HCT116 (cell line): ENCODE measurements around the gene TRPM3. TPM values are rescaled to one million over a fixed set of nuclear protein-coding genes. Genes with fewer than 3 reads are reported as not detected.

Source experiments
- ATAC-seq: fragments of 200-7000 bp; cut with Tn5 transposase; 2 replicates; pipeline ENCODE4 v1.9.1; 2020; ENCODE audit warnings: mild to moderate bottlenecking, moderate library complexity
- BruUV-seq: library from RNA; stranded (reverse); fragments of 400-500 nt; replicated peaks from 2 replicates; lab custom pipeline; 2021; lab: Mats Ljungman, UMichigan
- CTCF ChIA-PET: fragments of 300-600 bp; sonication (Branson Sonifier 250); formaldehyde crosslinking; loops from one replicate; lab custom pipeline; 2021; ENCODE audit warnings: antibody characterized with exemption; lab: Charles Lee
- POLR2A ChIA-PET: fragments of 300-600, 350-600 bp; sonication (Branson Sonifier 250); formaldehyde crosslinking; loops from one replicate; lab custom pipeline; 2021; ENCODE audit warnings: antibody characterized with exemption; lab: Charles Lee
- RAD21 ChIA-PET, 2 experiments: fragments of 300-600 bp; sonication (Branson Sonifier 250); formaldehyde crosslinking; loops; one replicate each; lab custom pipeline; 2023; ENCODE audit warnings: low total read pairs in 2 of 2; ENCODE audit not compliant: uncharacterized antibody in 2 of 2, unreplicated experiment in 2 of 2, low non-redundant PET in 1 of 2; lab: Charles Lee
- DNase-seq: peaks from one replicate; pipeline ENCODE4 v3.0.0-alpha.2; 2010; ENCODE audit warnings: low read depth, low spot score
- H2AFZ ChIP-seq: fragments of 200-600 bp; shearing (Covaris generic), sonication (generic); 2 replicates; pipeline ENCODE4 v1.6.1; 2017; ENCODE audit warnings: low read depth, mixed run types, mixed read lengths, antibody characterized with exemption, low read length; ENCODE audit not compliant: poor library complexity, severe bottlenecking
- H3K27ac ChIP-seq: 2 replicates; pipeline ENCODE4 v1.5.1; 2012; ENCODE audit warnings: low read depth, low read length
- H3K27me3 ChIP-seq: fragments of 200-600 bp; sonication (generic); 2 replicates; pipeline ENCODE4 v1.6.1; 2016; ENCODE audit warnings: mixed run types, low read length, mixed read lengths; ENCODE audit not compliant: insufficient read depth
- H3K36me3 ChIP-seq, 2 experiments: fragments of 200-500 bp in 1 of 2; fragments of 200-600 bp in 1 of 2; sonication (Bioruptor generic) in 1 of 2; sonication (generic) in 1 of 2; 2 replicates each; pipeline versions ENCODE4 v1.5.1 to v1.6.1; 2014 to 2016; ENCODE audit warnings: low read length in 2 of 2, inconsistent platforms in 1 of 2, mixed read lengths in 1 of 2, mixed run types in 1 of 2; ENCODE audit not compliant: insufficient read depth in 2 of 2, control insufficient read depth in 1 of 2
- H3K4me1 ChIP-seq, 2 experiments: fragments of 200-600 bp in 1 of 2; sonication (generic) in 1 of 2; 2 replicates each; pipeline versions ENCODE4 v1.5.1 to v1.6.1; 2012 to 2017; ENCODE audit warnings: low read length in 2 of 2, inconsistent platforms in 1 of 2, mild to moderate bottlenecking in 1 of 2, mixed read lengths in 1 of 2, mixed run types in 1 of 2, moderate library complexity in 1 of 2; ENCODE audit not compliant: insufficient read depth in 2 of 2, control insufficient read depth in 1 of 2
- H3K4me2 ChIP-seq: fragments of 200-600 bp; sonication (generic); 2 replicates; pipeline ENCODE4 v1.6.1; 2017; ENCODE audit warnings: mixed run types, low read length, mixed read lengths
- H3K4me3 ChIP-seq, 2 experiments: fragments of 200-600 bp in 1 of 2; sonication (generic) in 1 of 2; replicated peaks in 1 of 2; 2 replicates each; pipeline ENCODE4 v1.5.1; 2011 to 2016; ENCODE audit warnings: low read length in 2 of 2, control low read depth in 1 of 2, low read depth in 1 of 2, mild to moderate bottlenecking in 1 of 2, mixed read lengths in 1 of 2, mixed run types in 1 of 2
- H3K79me2 ChIP-seq: fragments of 200-600 bp; sonication (generic); 2 replicates; pipeline ENCODE4 v1.6.1; 2017; ENCODE audit warnings: mild to moderate bottlenecking, mixed run types, low read length, moderate library complexity, mixed read lengths; ENCODE audit not compliant: insufficient read depth
- H3K9ac ChIP-seq: fragments of 200-600 bp; sonication (generic); 2 replicates; pipeline ENCODE4 v1.6.1; 2016; ENCODE audit warnings: low read length, mixed read lengths
- H3K9me2 ChIP-seq: fragments of 200-600 bp; sonication (generic), shearing (Covaris generic); 2 replicates; pipeline ENCODE4 v1.6.1; 2017; ENCODE audit warnings: mixed run types, mild to moderate bottlenecking, moderate library complexity; ENCODE audit not compliant: insufficient read depth
- H3K9me3 ChIP-seq, 2 experiments: fragments of 200-500 bp in 1 of 2; fragments of 200-600 bp in 1 of 2; sonication (Bioruptor generic) in 1 of 2; sonication (generic) in 1 of 2; 2 replicates each; pipeline ENCODE4 v1.6.1; 2014 to 2017; ENCODE audit warnings: low read length in 2 of 2, mixed read lengths in 2 of 2, inconsistent platforms in 1 of 2, low read depth in 1 of 2, mild to moderate bottlenecking in 1 of 2, mixed run types in 1 of 2, moderate library complexity in 1 of 2; ENCODE audit not compliant: control insufficient read depth in 1 of 2, insufficient read depth in 1 of 2
- H4K20me1 ChIP-seq: fragments of 200-600 bp; sonication (generic), shearing (Covaris generic); 2 replicates; pipeline ENCODE4 v1.6.1; 2017; ENCODE audit warnings: mixed run types, mild to moderate bottlenecking, moderate library complexity; ENCODE audit not compliant: insufficient read depth
- ATF3 ChIP-seq: IDR thresholded peaks from 2 replicates; pipeline ENCODE4 v1.6.1; 2012
- CBX3 ChIP-seq: IDR thresholded peaks from 2 replicates; pipeline ENCODE4 v1.6.1; 2012; ENCODE audit warnings: low read depth
- CEBPB ChIP-seq: IDR thresholded peaks from 2 replicates; pipeline ENCODE4 v1.6.1; 2012; ENCODE audit warnings: low read depth
- CTCF ChIP-seq, 3 experiments: fragments of 200-600 bp in 1 of 3; sonication (generic) in 1 of 3; IDR thresholded peaks in 2 of 3; conservative IDR thresholded peaks in 1 of 3; 2 replicates each; pipeline ENCODE4 v1.5.1; 2012 to 2017; ENCODE audit warnings: low read depth in 2 of 3, low read length in 2 of 3, antibody characterized with exemption in 1 of 3, borderline replicate concordance in 1 of 3, control low read depth in 1 of 3, mild to moderate bottlenecking in 1 of 3, mixed read lengths in 1 of 3, mixed run types in 1 of 3, moderate library complexity in 1 of 3; ENCODE audit not compliant: insufficient read depth in 1 of 3
- EGR1 ChIP-seq: IDR thresholded peaks from 2 replicates; pipeline ENCODE4 v1.6.1; 2012; ENCODE audit warnings: low read depth
- ELF1 ChIP-seq: IDR thresholded peaks from 2 replicates; pipeline ENCODE4 v1.6.1; 2012; ENCODE audit warnings: low read depth, borderline replicate concordance
- EZH2 ChIP-seq: fragments of 200-600 bp; sonication (generic); IDR thresholded peaks from 2 replicates; pipeline ENCODE4 v1.6.1; 2017; ENCODE audit warnings: antibody characterized with exemption, mixed run types
- EZH2phosphoT487 ChIP-seq: fragments of 200-600 bp; IDR thresholded peaks from 2 replicates; pipeline ENCODE4 v1.6.1; 2018; ENCODE audit warnings: antibody characterized with exemption, borderline replicate concordance
- FOSL1 ChIP-seq: IDR thresholded peaks from 2 replicates; pipeline ENCODE4 v1.6.1; 2012; ENCODE audit warnings: low read depth
- JUND ChIP-seq: IDR thresholded peaks from 2 replicates; pipeline ENCODE4 v1.6.1; 2012
- POLR2A ChIP-seq: IDR thresholded peaks from 2 replicates; pipeline ENCODE4 v1.7.0; 2011; ENCODE audit warnings: borderline replicate concordance; ENCODE audit not compliant: insufficient read depth, insufficient read length; ENCODE audit errors: extremely low read depth
- POLR2AphosphoS5 ChIP-seq: IDR thresholded peaks from 2 replicates; pipeline ENCODE4 v1.6.1; 2011; ENCODE audit warnings: mild to moderate bottlenecking, low read depth, low read length, moderate library complexity
- RAD21 ChIP-seq: IDR thresholded peaks from 2 replicates; pipeline ENCODE4 v1.6.1; 2012; ENCODE audit warnings: low read depth, mild to moderate bottlenecking
- REST ChIP-seq: IDR thresholded peaks from 2 replicates; pipeline ENCODE4 v1.6.1; 2012; ENCODE audit warnings: low read depth
- SIN3A ChIP-seq: IDR thresholded peaks from 2 replicates; pipeline ENCODE4 v1.6.1; 2012; ENCODE audit warnings: low read depth
- SP1 ChIP-seq: IDR thresholded peaks from 2 replicates; pipeline ENCODE4 v1.6.1; 2012; ENCODE audit warnings: low read depth
- SRF ChIP-seq: IDR thresholded peaks from 2 replicates; pipeline ENCODE4 v1.6.1; 2012; ENCODE audit warnings: low read depth
- TCF7L2 ChIP-seq: IDR thresholded peaks from 2 replicates; pipeline ENCODE4 v1.7.0; 2011; ENCODE audit warnings: borderline replicate concordance, inconsistent platforms; ENCODE audit not compliant: insufficient read depth, insufficient read length; ENCODE audit errors: extremely low read depth
- ZBTB33 ChIP-seq: IDR thresholded peaks from 2 replicates; pipeline ENCODE4 v1.6.1; 2011; ENCODE audit warnings: mild to moderate bottlenecking, low read length, moderate library complexity; ENCODE audit not compliant: insufficient replicate concordance; ENCODE audit errors: extremely low read depth
- ZFX ChIP-seq: fragments of 450-650 bp; IDR thresholded peaks from 2 replicates; pipeline ENCODE4 v1.6.1; 2017
- intact Hi-C: fragments of 100-400 bp; cut with micrococcal nuclease; formaldehyde crosslinking; loops from 2 replicates; pipeline ENCODE4 v1.10.0; 2022
- total RNA-seq: library from RNA; stranded (reverse); gene quantifications from one replicate; pipeline ENCODE4 v1.2.1, GENCODE V29; 2021; ENCODE audit not compliant: unreplicated experiment

The TRPM3 gene
- total RNA-seq, 1 experiment from 2014 or later = not detected

- POLR2A ChIA-PET = no interaction called here
- RAD21 ChIA-PET = no interaction called here
- H3K9ac ChIP-seq = no peak overlapping the region
- no peak overlapping the region for H3K4me3 ChIP-seq
- no peaks in the 10 kb centered on the region for H3K79me2 ChIP-seq
- no peak overlapping the region for H3K4me2 ChIP-seq
- BruUV-seq = no TSS peak
- H3K36me3 ChIP-seq = no peaks in the 10 kb centered on the region
- ATAC-seq (no peak), DNase-seq (no peak)
- TF ChIP-seq ELF1 (no peak), EZH2phosphoT487 (no peak), POLR2A (no peak), JUND (no peak), ZBTB33 (no peak), ZFX (no peak), SP1 (no peak), CBX3 (no peak), EGR1 (no peak), FOSL1 (no peak), SRF (no peak), REST (no peak), CTCF (IDR thresholded peaks at IDR 0.05 in 2 of 3, conservative IDR thresholded peaks at IDR 0.05 in 1 of 3; ENCODE audit: borderline replicate concordance in 1 of 3, insufficient read depth in 1 of 3, low read depth in 2 of 3, low read length in 2 of 3) (no peak), SIN3A (no peak), CEBPB (no peak), RAD21 (no peak), TCF7L2 (no peak), ATF3 (no peak), EZH2 (no peak), POLR2AphosphoS5 (no peak)
- H2AFZ ChIP-seq = no peak overlapping the region
- no peaks in the 10 kb centered on the region for H3K9me3 ChIP-seq
- H3K27ac ChIP-seq = no peak overlapping the region
- intact Hi-C loops = loop anchor here (10.0 kb wide), 1 partner anchor 65 kb away; no protein-coding TSS in a partner anchor
- H3K9me2 ChIP-seq = no peaks in the 10 kb centered on the region
- CTCF ChIA-PET = no interaction called here
- no peaks in the 10 kb centered on the region for H3K4me1 ChIP-seq
- H4K20me1 ChIP-seq = no peaks in the 10 kb centered on the region
- H3K27me3 ChIP-seq = no peaks in the 10 kb centered on the region
Observed at GRCh38 chr9:70539526-70539925, 581.9 kb downstream of the TRPM3 start.
